DMS53 treated with DMSO at 0.1 percent for 48 hours (cell line): ENCODE results near the gene GSE1.

Experiments used
- DNase-seq: peaks from one replicate; lab custom pipeline; 2025; ENCODE audit not compliant: unreplicated experiment; lab: John Stamatoyannopoulos, UW

The GSE1 gene

GRCh38 chr16:85573696-85574641 is 39.2 kb upstream of the GSE1 start:
- no peak for DNase-seq

GRCh38 chr16:85574672-85575475 is 38.2 kb upstream of the GSE1 start:
- no peak for DNase-seq

GRCh38 chr16:85575920-85576319 is 37.2 kb upstream of the GSE1 start:
- DNase-seq, result no peak

- no peak for DNase-seq
These were observed 36.2 kb upstream of the GSE1 start for GRCh38 chr16:85576944-85577343.

- no peak for DNase-seq
These were observed 35.1 kb upstream of the GSE1 start for GRCh38 chr16:85577899-85578598.

GRCh38 chr16:85578599-85578948 is 34.5 kb upstream of the GSE1 start:
- no peak for DNase-seq

GRCh38 chr16:85579191-85579590 is 33.9 kb upstream of the GSE1 start:
- DNase-seq, result no peak

GRCh38 chr16:85579923-85580580 is 33.1 kb upstream of the GSE1 start:
- DNase-seq, result no peak

- no peak for DNase-seq
These were observed 32.4 kb upstream of the GSE1 start for GRCh38 chr16:85580684-85581083.

GRCh38 chr16:85582229-85582991 is 30.7 kb upstream of the GSE1 start:
- DNase-seq, result no peak

GRCh38 chr16:85583491-85584181 is 29.5 kb upstream of the GSE1 start:
- no peak for DNase-seq

GRCh38 chr16:85584267-85584666 is 28.9 kb upstream of the GSE1 start:
- no peak for DNase-seq

GRCh38 chr16:85584819-85585282 is 28.3 kb upstream of the GSE1 start:
- DNase-seq, result no peak

GRCh38 chr16:85585711-85586110 is 27.4 kb upstream of the GSE1 start:
- no peak for DNase-seq

GRCh38 chr16:85586380-85587104 is 26.6 kb upstream of the GSE1 start:
- no peak for DNase-seq

GRCh38 chr16:85587762-85588556 is 25.2 kb upstream of the GSE1 start:
- DNase-seq, result no peak

- DNase-seq, result no peak
These were observed 24.3 kb upstream of the GSE1 start for GRCh38 chr16:85588562-85589503.
